GM19035 (cell line): Measurements from ENCODE around the gene GPR107.
"Not testable (repeated sequence)": the region's sequence is repeated elsewhere in the genome, so short reads cannot be mapped to it uniquely, and the experiment has no call there.

Experiments used
- ATAC-seq: cut with Tn5 transposase; IDR thresholded peaks from one replicate; pipeline ENCODE4 v1.9.1; 2021; ENCODE audit not compliant: unreplicated experiment

GPR107 gene

DNA sequence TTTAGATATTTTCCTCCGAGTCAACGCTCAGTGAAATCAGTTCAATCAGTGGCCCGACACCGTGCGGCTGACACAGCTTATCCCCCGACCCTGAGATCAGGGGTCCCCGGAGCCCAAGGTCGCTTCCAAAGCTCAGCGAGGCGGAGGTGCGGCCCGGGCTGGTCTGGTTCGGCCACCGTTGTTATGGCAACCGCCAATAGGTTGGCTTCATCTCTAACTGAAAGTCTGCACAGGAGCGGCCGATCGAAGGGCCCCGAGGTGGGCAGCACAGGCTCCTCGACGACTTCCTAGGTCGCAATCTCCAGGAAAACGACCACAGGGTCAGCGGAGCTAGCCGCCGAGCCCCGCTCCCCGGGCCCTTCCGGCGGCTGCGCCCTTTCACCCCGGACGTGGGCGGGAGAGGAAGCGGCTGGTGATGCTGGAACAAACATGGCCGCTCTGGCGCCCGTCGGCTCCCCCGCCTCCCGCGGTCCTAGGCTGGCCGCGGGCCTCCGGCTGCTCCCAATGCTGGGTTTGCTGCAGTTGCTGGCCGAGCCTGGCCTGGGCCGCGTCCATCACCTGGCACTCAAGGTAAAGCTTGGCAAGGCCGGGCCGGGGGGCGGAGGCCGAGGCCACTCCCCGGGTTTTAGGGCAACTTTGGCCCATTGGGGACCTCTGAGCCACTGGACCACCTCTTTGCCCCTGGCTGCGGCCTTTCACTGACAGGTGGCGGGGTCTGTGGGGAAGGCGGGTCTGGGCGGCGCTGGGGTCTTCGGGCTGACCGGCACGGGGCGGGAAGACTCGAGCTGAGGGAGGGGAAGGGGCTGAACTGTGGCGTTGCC, at the start of gene GPR107:
Gene GPR107 (plus strand): TSS at position 403 of the 821 bp plus-strand sequence. CDS start 27 bp downstream, at position 430.
- peak; percentile 80 for ATAC-seq

DNA sequence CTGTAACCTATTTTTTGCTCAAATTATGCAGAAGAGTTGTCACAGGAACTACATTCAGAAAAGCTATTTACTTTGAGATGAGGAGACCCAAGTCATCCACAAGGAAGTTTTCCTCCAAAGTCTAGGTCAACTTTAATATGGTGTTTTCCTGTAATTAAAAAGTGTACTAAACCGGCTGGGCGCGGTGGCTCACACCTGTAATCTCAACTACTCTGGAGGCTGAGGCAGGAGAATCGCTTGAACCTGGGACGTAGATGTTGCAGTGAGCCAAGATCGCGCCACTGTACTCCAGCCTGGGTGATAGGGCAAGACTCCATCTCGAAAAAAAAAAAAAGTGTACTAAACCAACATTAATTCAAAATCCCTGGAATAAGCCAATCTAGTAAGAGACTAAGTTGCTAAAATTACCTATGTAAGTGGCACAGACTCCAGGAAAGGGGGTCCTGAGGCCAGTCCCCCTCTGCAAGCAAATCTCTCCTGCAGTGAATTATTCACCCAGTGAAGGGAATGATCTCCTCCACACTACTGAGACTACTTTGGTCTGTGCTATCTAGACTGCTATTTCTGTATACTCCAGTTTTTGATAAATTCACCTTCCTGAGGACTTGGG, 49.7 kb upstream of the GPR107 start:
- ATAC-seq, result no peak

DNA sequence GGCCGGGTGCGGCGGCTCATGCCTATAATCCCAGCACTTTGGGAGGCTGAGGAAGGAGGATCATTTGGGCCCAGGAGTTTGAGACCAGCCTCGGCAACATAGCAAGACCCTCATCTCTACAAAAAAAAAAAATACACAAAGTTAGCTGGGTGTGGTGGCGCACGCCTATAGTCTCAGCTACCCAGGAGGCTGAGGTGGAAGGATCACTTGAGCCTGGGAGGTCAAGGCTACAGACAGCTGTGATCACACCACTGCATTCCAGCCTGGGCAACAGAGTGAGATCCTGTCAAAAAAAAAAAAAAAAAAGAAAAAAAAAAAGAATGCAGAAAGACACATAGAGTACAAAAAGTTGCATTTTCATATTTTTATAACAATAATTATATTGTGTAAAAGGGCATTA, 46.8 kb upstream of the GPR107 start:
- not testable (repeated sequence) for ATAC-seq

DNA sequence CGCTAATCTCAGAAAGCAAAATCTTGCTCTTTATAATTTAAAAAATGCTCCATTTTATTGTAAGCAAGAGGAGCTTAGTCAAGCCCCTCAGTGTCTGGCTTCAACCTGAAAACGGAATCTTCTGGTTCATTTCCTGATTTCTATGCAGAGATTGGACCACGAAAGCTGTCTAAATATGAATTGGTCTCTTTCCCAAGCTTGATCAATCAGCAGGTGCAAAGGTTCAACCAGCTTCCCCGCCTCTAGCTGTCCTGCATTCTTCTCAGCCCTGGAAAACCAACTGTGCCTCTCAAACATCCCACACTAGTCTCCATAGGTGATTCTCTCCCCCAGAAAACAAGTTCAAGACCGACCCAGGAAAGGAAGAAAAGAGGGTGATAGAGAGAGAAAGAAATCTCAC, 45.2 kb upstream of the GPR107 start:
- no peak for ATAC-seq

DNA sequence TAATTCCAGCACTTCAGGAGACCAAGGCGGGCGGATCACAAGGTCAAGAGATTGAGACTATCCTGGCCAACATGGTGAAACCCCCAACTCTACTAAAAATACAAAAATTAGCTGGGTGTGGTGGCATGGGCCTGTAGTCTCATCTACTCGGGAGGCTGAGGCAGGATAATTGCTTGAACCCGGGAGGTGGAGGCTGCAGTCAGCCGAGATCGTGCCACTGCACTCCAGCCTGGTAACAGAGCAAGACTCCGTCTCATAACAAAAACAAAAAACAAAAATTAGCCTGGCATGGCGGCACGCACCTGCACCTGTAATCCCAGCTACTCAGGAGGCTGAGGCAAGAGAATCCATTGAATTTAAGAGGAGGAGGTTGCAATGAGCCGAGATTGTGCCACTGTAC, 44.2 kb upstream of the GPR107 start:
- ATAC-seq, result not testable (repeated sequence)

DNA sequence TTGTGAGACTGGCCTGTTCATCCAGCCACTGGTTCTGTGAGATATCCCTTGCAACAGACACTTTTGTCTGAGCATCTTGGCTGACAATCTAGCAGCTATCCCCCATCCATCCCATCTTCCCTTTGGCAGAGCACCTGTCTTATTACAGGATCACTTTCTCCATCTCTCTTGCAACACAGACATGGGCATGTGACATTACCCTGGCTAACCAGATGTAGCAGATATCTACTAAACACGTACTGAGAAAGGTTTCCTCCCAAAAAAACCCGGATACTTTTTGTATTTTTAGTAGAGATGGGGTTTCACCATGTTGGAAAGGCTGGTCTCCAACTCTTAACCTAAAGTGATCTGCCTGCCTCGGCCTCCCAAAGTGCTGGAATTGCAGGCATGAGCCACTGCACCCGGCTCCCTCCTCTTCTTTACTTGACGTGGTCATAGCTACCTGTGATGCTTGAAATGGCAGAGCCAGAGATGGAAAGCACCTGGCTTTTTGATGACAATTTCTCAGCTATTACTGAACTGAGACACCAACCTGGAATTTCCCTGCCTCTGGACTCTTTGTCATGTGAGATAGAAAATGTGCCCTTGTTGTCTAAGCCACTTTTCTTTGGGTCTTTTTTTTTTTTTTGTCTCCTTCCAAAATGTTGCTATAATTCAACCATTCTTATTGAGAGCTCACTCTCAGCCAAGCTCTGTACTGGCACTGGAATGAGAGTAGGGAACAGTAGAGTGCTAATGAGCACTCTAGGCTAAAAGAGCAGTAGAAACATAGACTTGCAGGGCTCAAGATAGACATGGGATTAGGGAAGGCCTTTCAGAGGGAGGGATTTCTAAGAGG, 43.3 kb upstream of the GPR107 start:
- peak; percentile 40 for ATAC-seq

DNA sequence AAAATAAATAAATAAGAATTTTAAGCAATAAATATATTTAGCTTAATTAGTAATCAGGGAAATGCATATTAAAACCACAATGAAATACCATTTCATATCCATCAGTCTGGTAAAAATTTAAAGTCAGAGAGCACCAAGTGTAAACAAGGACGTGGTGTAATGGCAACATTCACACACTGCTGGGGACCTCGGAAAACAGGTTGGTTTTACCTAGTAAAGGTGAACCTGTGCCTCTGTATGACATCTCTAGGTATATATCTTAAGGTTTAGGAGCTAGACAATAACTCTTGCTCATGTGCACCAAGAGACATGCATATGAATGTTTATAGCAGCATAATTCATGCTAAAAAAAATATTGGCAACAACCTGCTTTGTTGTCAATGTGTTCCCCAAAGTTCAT, 40.4 kb upstream of the GPR107 start:
- ATAC-seq, result no peak

DNA sequence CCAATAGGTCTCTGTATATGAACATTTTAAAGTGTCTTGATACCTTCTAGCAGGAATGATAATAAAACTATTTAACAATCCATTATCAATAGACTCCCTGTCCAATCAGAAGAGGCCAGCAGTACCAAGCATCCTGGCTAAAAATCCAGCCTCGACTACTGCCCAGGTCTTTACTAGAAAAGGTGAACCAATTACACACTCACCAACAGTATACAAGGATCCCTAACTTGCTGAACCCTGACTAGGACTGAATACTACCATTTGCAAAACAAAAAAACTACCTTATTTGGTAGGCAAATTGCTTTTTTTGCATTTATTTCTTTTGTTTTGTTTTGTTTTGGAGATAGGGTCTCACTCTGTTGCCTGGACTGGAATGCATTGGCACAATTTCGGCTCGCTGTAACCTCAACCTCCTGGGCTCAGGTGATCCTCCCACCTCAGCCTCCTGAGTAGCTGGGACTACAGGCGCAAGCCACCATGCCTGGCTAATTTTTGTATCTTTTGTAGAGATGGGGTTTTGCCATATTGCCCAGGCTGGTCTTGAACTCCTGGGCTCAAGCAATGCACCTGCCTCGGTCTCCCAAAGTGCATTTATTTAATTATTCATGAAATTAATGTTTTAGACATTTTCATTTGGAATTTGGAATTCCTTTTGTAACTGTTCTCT, 38.2 kb upstream of the GPR107 start:
- no peak for ATAC-seq

DNA sequence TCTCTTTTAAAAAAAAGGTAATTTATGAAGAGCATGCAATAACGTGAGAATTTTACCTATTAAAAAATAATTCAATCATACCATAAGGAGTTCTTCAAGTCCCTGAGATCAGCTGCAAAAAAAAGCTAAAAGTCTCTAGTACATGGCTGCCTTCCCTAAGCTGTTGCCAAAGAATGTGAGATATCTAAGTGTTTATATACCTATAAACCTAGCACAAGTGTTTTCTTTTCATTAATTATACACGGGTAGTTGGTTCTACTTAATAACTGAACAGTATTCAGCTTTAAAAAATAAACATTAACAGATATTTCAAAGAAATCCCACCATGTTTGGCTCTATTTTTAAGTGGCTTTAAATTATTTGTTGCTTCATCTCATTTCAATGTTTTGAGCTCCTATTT, 36.6 kb upstream of the GPR107 start:
- no peak for ATAC-seq

DNA sequence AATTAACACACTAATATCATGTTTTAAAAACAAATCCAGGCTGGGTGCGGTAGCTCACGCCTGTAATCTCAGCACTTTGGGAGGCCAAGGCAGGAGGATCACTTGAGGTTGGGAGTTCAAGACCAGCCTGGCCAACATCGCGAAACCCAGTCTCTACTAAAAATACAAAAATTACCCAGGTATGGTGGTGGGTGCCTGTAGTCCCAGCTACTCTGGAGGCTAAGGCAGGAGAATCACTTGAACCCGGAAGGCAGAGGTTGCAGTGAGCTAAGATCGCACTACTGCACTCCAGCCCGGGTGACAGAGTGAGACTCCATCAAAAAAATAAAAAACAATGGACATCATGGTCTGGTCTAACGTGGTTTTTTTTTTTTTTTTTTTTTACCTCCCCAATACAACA, 36.2 kb upstream of the GPR107 start:
- not testable (repeated sequence) for ATAC-seq

DNA sequence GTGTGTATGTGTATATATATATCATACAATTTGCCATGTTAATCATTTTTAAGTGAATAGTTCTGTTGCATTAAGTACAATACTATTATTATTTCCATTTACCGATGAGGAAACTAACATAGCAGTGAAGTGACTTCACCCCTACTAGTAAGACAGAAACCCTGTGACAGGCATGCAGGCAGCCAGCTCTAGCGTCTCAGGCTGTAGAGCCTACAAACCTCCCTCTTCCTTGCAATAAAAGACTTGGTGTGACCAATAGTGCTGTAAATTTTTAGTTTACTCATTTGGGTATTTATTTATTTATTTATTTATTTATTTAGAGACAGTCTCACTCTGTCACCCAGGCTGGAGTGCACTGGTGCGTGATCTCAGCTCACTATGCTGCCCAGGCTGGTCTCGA, 35.4 kb upstream of the GPR107 start:
- no peak for ATAC-seq

DNA sequence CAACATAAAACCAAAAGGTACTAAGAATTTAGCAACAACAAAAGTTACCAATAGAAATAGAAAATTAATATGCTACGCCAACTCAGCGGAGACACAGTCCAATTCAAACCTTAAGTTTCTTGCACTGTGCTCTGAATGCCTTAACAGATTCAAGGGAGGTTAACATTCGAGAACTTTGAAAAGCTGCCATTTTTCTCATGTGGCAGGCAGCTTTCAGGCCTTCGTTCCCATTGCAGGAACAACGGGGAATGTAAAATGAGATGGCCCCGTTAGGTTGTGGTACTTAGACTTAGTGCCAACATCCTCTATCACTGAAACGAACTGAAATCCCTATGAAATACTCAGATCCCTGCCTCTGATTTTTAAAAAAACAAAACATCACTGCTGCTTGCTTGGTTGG, 33.1 kb upstream of the GPR107 start:
- no peak for ATAC-seq

DNA sequence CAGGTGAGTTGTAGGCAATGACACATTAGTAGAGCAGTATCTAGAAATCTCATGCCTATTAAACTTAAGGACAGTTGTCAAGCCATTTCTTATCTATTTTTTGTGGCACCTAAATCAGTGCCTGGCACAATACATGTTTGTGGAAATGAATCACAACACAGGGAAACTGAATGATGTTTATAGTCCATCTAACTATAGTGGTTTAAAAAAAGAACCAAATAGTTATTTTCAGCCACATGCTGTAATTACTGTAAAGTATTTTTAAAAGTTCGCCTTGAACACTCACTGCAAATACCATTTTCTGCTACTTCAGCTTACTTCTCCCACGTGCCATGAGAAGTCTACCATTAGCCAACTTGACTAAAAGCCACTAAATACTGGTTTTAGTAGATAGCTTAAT, 32.6 kb upstream of the GPR107 start:
- ATAC-seq, result no peak

DNA sequence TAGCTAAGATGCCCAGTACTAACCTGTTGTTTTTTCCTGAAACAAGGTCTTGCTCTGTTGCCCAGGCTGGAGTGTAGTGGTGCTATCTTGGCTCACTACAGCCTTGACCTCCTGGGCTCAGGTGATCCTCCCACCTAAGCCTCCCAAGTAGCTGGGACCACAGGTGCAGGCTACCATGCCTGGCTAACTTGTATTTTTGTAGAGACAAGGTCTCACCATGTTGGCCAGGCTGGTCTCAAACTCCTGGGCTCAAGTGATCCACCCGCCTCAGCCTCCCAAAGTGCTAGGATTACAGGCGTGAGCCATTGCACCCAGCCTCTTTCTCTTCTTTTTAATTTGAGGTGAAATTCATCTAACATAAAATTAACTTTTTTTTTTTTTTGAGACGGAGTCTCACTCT, 31.9 kb upstream of the GPR107 start:
- not testable (repeated sequence) for ATAC-seq

DNA sequence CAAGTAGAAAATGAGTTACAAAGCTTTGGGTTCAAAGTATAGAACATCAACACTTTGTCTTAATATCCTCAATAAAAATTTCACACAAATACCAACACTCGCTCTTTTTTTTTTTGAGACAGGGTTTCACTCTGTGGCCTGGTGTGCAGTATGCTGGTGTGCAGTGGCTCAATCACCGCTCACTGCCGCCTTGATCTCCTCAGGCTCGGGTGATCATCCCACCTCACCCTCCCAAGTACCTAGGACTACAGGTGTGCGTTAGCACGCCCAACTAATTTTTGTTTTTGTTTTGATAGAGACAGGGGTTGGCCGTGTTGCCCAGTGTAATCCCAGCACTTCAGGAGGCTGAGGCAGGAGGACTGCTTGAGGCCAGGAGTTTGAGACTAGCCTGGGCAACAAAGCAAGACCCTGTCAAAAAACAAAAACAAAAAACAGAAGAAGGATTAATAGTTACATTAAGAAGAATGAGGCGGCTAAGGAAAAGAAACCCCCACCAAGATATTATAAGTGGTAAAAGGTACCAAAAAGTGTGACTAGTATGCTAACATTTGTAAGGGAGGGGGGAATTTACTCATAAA, 31.1 kb upstream of the GPR107 start:
- no peak for ATAC-seq

DNA sequence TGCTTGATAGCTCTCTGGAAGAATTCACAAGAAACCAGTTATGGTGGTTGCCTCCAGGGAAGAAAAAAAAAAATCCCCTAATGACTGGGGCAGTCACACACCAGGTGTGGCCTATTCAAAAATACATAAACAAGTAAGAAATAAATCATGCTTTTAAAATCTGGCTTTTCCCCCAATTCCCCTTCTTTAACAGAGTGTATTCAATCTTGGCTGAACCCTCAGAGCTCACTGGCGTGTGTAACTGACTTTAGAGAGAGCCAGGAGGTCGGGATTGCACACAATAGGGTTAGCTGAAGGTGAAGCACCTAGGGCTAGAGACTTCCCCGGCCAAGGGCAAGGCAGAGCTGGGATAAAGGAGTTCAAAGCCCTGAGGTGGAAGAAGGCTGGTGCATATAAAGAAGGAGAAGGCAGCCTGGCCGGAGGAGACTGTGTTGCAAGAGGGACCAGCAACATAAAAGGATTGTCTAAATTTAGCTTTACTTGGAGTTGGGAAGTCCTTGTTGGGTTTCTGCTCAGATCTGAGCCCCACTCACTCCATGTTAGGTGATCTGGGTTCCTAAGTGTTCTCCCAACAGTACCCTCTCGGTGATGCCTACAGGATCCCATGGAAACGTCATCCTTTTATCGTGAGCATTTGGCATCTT, 30.4 kb upstream of the GPR107 start:
- ATAC-seq, result peak; percentile 36

DNA sequence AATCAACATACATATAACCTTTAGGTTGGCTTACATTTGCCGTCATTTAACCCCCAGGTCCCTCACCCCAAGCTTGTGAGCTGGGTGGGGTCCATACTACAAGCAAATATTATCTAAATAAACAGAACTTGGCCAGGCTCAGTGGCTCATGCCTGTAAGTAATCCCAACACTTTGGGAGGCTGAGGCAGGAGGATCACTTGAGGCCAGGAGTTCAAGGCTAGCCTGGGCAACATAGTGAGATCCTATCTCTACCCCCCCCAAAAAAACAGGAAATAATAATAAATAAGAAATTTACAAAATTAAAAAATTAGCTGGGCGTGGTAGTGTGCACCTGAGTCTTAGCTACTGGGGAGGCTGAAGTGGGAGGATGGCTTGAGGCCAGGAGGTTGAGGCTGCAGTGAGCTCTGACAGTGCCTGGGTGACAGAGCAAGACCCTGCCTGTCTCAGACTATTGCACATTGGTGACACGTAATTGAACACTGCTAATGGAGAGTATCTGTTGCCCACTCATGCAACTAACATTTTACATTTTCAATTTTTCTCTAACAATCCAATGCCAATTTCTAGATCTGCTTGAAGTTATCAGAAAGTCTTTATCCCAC, 29.6 kb upstream of the GPR107 start:
- no peak for ATAC-seq

DNA sequence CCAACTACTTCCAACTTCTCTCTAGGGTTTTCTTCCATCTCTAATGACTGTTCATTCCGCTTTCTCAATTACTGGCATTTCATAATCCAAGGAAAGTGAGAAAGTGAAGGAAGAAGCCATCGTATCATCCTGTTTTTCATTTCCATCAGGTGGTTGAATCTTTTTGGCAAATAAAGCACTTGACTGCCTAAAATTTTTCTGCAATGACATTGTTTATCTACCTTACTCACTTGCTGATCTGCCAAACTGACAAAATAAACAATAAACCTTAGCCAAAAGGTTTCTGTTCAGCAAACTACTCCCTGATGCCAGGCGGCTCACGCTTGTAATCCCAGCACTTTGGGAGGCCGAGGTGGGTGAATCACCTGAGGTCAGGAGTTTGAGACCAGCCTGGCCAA, 29.1 kb upstream of the GPR107 start:
- no peak for ATAC-seq

DNA sequence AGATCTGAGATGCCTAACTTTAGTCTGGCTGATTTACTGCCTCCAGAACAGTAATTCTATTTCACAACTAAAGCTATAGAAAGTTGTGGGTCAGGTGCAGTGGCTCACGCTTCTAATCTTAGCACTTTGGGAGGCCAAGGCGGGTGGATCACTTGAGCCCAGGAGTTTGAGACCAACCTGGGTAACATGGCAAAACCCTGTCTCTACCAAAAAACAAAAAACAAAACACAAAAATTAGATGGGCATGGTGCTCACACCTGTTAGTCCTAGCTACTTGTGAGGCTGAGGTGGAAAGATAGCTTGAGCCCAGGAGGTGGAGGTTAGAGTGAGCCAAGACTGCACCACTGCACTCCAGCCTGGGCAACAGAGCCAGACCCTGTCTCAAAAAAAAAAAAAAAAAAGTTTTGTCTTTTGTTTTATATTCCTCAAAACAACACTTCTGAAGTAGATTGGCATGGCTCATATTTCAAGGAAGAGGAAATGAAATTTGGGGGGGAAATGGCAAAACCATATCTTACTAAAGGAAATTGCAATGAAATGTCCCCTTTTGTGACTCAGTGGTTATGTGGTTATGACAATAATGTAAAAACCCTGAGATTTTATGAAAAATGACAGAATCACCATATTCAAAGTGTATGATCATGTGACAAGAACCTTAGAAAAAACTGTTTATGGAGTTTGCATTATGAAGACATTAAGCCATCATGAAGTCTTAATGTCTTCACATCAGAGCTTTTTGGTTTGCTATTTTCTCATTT, 26.9 kb upstream of the GPR107 start:
- ATAC-seq, result no peak
